Endothelial cell (in vitro differentiated cells): Measurements from ENCODE around the gene TOM1. TPM values are rescaled to one million over a fixed set of nuclear protein-coding genes. Genes with fewer than 3 reads are reported as not detected.

Source experiments
- DNase-seq: peaks from one replicate; pipeline ENCODE4 v3.0.0; 2021; ENCODE audit warnings: low spot score
- H3K27ac Mint-ChIP-seq: one replicate; pipeline ENCODE4 v1.8.0; 2021; ENCODE audit warnings: mixed read lengths, inconsistent platforms; ENCODE audit not compliant: unreplicated experiment
- H3K27me3 Mint-ChIP-seq: one replicate; pipeline ENCODE4 v1.8.0; 2021; ENCODE audit warnings: mild to moderate bottlenecking, moderate library complexity, mixed read lengths, inconsistent platforms; ENCODE audit not compliant: unreplicated experiment
- H3K36me3 Mint-ChIP-seq: one replicate; pipeline ENCODE4 v1.8.0; 2021; ENCODE audit warnings: mild to moderate bottlenecking, low read depth, mixed read lengths, inconsistent platforms; ENCODE audit not compliant: unreplicated experiment
- H3K4me1 Mint-ChIP-seq: one replicate; pipeline ENCODE4 v1.8.0; 2021; ENCODE audit warnings: mild to moderate bottlenecking, mixed read lengths, inconsistent platforms; ENCODE audit not compliant: unreplicated experiment
- H3K4me3 Mint-ChIP-seq: one replicate; pipeline ENCODE4 v1.8.0; 2021; ENCODE audit warnings: mild to moderate bottlenecking, mixed read lengths, inconsistent platforms; ENCODE audit not compliant: unreplicated experiment
- H3K9me3 Mint-ChIP-seq: one replicate; pipeline ENCODE4 v1.8.0; 2021; ENCODE audit warnings: mixed read lengths, inconsistent platforms; ENCODE audit not compliant: unreplicated experiment
- total RNA-seq: library from RNA; stranded (reverse); fragmentation: NEBNext Ultra II Directional; extraction: Animal tissue kit (Norgen Biotek cat#: 25700); gene quantifications from one replicate; pipeline ENCODE4 v1.2.1, GENCODE V29; 2021; ENCODE audit not compliant: unreplicated experiment
- TF ChIP-seq, protein P1 (sequence below): fragments of 200-600 bp; sonication (generic); IDR thresholded peaks from one replicate; pipeline ENCODE4 v1.5.0; 2021; ENCODE audit warnings: antibody characterized with exemption; ENCODE audit not compliant: unreplicated experiment

TOM1 gene
- total RNA-seq, 1 donor from 2014 or later: 32.0 TPM

DNA sequence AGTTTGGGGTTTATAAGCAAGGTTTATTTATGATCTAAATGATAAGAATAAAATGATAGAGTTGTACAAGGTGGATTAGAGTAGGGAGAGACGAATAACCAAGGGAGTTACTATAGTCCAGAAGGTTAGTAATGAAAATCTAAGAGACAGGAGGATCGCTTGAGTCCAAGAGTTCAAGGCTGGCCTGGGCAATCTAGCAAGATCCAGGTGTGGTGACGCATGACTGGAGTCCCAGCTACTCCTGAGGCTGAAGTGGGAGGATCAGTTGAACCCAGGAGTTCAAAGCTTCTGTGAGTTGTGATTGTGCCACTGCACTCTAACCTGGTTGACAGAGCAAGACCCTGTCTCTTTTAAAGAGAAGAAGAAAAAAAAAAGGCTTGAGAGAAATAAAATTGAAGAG is 30.1 kb upstream of the TOM1 start:
- no peak overlapping the region for H3K27ac Mint-ChIP-seq
- peaks cover 32% of the 10 kb centered on the region for H3K36me3 Mint-ChIP-seq
- TF ChIP-seq, protein P1, sequence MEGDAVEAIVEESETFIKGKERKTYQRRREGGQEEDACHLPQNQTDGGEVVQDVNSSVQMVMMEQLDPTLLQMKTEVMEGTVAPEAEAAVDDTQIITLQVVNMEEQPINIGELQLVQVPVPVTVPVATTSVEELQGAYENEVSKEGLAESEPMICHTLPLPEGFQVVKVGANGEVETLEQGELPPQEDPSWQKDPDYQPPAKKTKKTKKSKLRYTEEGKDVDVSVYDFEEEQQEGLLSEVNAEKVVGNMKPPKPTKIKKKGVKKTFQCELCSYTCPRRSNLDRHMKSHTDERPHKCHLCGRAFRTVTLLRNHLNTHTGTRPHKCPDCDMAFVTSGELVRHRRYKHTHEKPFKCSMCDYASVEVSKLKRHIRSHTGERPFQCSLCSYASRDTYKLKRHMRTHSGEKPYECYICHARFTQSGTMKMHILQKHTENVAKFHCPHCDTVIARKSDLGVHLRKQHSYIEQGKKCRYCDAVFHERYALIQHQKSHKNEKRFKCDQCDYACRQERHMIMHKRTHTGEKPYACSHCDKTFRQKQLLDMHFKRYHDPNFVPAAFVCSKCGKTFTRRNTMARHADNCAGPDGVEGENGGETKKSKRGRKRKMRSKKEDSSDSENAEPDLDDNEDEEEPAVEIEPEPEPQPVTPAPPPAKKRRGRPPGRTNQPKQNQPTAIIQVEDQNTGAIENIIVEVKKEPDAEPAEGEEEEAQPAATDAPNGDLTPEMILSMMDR: no peak
- H3K27me3 Mint-ChIP-seq: peaks cover 1% of the 10 kb centered on the region
- H3K4me1 Mint-ChIP-seq: peaks cover 10% of the 10 kb centered on the region
- no peak overlapping the region for H3K4me3 Mint-ChIP-seq
- no peak for DNase-seq
- H3K9me3 Mint-ChIP-seq: no peaks in the 10 kb centered on the region

DNA sequence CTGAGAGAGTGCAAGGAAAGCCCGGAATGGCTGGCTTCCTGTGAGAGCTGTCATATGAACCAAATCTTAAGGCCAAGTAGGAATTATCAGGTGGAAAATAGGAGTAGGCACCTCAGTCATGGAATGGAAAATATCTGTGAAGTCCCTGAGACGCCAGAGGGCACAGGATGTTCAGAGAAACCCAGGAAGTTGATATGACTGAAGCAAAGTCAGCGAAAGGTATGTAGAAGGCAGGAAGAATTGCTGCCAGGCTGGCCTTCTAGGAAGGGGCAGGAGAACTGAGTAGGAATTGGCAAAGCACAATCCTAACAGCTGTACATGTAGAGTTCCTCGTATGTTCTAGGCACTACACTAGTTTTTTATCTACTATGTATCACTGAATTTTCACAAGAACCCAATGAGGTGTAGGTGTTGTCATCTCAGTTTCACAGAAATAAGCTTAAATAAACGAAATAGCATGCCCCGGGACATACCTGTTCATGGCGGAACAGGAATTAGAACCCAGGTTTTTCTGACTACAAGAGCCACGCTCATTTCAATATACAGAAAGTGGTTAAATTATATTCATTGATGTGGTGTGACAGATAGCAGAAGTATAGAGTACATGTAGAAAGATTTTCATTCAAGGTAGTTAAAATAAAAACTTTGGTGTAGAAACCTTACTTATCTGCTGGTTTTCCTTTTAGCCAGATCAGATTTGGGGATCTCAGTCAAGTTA is 25.4 kb upstream of the TOM1 start:
- Mint-ChIP-seq H3K36me3 (peaks cover 12% of the 10 kb centered on the region), H3K27me3 (peaks cover 1% of the 10 kb centered on the region), H3K9me3 (no peaks in the 10 kb centered on the region), H3K27ac (peak overlapping the region; percentile 33), H3K4me3 (no peak overlapping the region), H3K4me1 (peaks cover 10% of the 10 kb centered on the region)
- DNase-seq: no peak
- TF ChIP-seq, protein P1: no peak

DNA sequence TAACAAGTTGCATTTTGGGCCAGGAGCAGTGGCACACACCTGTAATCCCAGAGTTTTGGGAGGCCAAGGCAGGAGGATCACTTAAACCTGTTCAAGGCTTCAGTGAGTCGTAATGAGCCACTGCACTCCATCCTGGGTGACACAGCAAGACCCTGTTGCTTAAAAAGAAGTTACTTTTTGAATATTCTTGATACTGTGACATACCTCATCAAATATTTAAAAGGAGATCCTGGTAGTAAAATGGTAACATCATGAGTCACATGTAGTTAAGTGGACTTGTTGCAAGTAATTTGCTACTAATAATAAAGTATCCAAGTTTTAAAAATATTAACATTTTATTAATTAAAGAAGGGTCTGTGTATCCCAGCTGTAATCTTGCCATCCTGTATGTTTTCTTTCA is 24.1 kb upstream of the TOM1 start:
- TF ChIP-seq, protein P1: no peak
- Mint-ChIP-seq H3K27ac (no peak overlapping the region), H3K4me1 (peaks cover 10% of the 10 kb centered on the region), H3K9me3 (no peaks in the 10 kb centered on the region), H3K27me3 (peaks cover 1% of the 10 kb centered on the region), H3K4me3 (no peak overlapping the region), H3K36me3 (peaks cover 6% of the 10 kb centered on the region)
- DNase-seq: no peak

DNA sequence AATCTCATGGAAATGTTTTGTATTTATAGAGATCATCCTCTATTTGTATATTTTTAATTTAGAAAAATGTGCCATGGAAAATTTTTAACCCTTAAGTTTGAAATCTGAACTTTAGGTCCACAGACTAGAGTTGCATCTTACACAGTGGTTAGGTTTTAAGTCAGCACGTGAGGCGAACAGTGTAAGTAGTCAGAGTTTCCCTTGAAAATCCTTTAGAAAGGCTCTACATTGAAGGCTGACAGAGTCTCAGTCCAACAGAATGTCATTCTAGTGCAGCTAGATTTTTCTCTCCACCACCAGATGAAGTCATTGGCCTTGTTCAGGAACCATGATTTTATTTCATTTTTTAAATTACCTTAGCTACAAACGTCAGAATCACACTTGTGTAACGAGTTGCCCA is 23.7 kb upstream of the TOM1 start:
- Mint-ChIP-seq H3K4me1 (peaks cover 10% of the 10 kb centered on the region), H3K9me3 (no peaks in the 10 kb centered on the region), H3K4me3 (no peak overlapping the region), H3K36me3 (peaks cover 6% of the 10 kb centered on the region), H3K27me3 (peaks cover 1% of the 10 kb centered on the region), H3K27ac (no peak overlapping the region)
- TF ChIP-seq, protein P1: no peak
- DNase-seq: no peak

DNA sequence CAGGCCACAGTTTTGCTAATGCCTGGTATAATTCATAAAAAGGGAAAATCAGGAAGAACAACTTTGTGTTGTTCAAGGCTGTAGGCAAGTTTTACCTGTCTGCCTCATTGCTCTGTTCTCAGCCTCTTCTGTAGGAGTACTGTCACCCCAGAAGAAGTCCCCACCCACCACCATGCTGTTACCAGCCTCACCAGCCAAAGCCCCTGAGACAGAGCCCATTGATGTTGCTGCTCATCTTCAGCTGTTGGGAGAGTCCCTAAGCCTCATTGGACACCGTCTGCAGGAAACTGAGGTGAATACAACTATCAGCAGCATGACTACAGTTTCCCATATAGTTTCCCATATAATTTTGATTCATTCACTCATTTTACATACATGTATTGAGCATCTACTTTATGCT is 11.6 kb upstream of the TOM1 start:
- no peak overlapping the region for H3K27ac Mint-ChIP-seq
- peaks cover 13% of the 10 kb centered on the region for H3K36me3 Mint-ChIP-seq

More for the DNA sequence above, 11.6 kb upstream of the TOM1 start:
- no peaks in the 10 kb centered on the region for H3K9me3 Mint-ChIP-seq
- DNase-seq: no peak
- H3K4me1 Mint-ChIP-seq: peaks cover 7% of the 10 kb centered on the region
- H3K4me3 Mint-ChIP-seq: no peak overlapping the region
- H3K27me3 Mint-ChIP-seq: peaks cover 2% of the 10 kb centered on the region
- TF ChIP-seq, protein P1: no peak
